ENCODE data around the gene PRSS22.

Gene PRSS22

DNA sequence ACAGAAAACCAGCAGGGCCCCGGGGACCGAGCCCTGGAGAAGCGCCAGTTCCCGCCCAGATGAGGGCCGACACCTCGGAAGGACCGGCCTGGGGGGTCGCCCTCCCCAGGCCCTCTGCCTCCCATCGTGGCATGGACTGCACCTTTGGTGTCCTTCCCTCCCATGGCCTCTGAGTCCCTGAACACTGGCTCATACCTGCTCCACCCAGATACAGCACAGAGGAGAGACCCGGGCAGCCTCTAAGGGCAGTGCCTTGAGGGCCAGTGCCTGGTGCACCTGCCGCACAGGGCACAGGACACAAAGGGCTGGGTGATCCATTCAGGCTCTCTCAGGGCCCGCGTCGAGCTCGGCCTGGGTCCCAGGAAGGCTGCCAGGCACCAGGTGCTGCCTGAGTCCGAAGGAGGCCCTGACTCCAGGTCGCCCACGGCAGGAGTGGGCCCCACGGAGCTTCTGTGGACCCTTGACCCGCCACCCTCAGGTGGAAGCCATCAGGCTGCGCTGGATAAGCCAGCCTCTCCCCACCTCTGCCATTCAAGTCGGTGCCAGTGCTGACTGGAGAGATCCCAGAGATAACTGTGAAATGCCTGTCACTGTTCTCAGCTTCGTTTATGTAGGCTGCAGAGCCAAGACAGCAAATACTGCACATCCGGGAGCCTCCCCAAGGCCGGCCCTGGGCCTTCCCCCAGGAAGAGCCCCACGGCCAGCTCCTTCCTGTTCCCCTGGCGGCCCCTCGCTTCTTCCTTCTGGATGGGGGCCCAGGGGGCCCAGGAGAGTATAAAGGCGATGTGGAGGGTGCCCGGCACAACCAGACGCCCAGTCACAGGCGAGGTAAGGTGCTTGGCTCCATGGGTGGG, 28.2 kb downstream of the PRSS22 start, which contains the start of gene ZG16B:
Gene ZG16B, plus strand, starts transcription at position 803 of the 854 bp plus-strand sequence. CDS start 139 bp downstream, outside the sequence.
- DNase-seq (ENCODE audit: low read depth in 2 of 2), result no peak

DNA sequence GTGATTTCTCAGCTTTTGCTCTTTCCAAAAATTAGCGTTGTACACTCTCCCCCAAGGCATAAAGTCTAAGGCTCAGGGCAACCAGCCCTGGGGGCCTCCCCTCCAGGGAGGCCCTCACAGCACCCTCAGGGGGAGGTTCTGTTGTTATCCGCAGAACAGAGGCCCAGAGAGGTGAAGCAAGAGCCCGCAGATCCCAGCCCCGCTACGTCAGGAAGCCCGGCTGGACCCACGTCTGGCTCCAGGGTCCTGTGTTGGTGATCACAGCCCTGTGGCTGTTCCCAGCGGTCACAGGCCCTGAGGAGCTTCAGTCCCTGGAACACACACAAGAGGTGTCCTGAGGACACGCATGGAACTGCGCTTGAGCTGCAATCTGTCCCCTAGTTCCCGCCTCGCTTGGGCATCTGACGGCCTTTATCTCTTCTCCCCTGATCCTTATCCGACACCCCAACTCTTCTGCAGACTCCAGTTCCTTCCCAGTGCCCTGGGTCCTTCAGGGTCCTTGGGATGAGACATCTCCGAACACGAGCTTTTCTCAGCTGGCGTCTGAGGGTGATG, 29.0 kb downstream of the PRSS22 start:
- no peak for DNase-seq (ENCODE audit: low read depth in 2 of 2)

DNA sequence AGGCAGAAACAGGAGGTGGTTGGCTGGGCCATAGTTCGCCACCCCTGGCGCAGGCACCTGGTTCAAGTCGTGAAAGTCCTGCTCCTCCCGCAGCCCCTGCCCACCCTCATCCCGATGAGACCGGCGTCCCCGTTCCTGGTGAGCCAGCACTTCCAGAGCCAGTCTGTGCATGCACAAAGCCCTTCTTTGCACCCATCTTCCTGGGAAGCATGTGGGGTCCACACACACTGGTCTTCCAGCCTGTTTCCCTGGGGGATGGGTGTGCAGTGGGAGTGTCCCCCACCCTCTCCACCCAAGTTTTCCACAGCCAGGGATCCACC, 29.5 kb downstream of the PRSS22 start:
- no peak for DNase-seq (ENCODE audit: low read depth in 2 of 2)

- DNase-seq (ENCODE audit: low read depth in 2 of 2), result no peak
Observed at GRCh38 chr16:2827831-2828520, 30.0 kb downstream of the PRSS22 start.

DNA sequence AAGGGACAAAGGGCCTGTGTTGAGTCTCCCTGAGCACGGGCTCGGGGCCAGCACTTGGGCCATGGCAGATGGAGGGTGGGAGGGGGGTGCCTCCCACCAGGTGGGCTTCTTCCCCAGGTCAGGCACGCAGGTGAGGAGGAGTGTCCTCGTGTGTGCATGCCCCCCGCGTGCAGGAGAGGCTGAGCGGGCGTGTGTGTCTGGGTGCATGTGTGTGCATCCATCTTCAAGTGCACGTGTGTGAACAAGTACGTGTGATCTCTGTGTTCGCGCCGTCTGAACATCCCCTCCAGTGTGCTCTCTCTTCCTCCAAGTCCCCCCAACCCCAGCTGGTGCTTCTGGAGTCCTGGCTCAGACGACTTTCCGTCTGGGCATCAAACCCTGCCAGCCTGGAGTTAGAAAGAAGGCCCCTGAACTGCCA, 30.6 kb downstream of the PRSS22 start:
- DNase-seq (ENCODE audit: low read depth in 2 of 2), result no peak

- DNase-seq (ENCODE audit: low read depth in 2 of 2), result no peak
Observed at GRCh38 chr16:2826591-2827373, 31.2 kb downstream of the PRSS22 start.

- no peak for DNase-seq (ENCODE audit: low read depth in 2 of 2)
Observed at GRCh38 chr16:2825906-2826305, 32.1 kb downstream of the PRSS22 start.

DNA sequence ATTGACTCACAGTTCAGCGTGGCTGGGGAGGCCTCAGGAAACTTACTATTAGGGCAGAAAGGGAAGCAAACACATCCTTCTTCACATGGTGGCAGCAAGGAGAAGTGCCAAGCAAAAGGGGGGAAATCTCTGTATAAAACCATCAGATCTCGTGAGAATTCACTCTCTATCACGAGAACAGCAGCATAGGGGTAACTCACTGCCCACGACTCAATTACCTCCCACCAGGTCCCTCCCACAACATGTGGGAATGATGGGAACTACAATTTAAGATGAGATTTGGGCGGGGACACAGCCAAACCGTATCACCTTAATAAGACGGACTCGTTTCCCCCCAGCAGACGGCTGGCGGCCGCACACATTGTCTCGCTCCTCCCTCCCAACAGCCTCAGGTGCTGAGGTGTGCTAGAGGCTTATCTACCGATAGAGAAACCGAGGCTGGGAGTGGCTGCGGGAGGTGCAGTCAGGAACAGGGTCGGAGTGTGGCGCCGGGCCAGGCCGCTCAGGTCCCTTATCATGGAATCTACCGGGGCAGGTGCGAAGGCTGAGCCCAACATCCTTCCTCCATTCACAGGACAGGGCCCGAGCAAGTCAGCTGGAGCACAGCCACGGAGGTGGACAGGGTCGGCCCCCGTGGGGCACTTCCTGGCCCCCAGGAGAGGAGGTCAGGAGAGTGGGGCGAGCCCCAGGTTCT, 32.8 kb downstream of the PRSS22 start:
- DNase-seq (ENCODE audit: low read depth in 2 of 2), result no peak

DNA sequence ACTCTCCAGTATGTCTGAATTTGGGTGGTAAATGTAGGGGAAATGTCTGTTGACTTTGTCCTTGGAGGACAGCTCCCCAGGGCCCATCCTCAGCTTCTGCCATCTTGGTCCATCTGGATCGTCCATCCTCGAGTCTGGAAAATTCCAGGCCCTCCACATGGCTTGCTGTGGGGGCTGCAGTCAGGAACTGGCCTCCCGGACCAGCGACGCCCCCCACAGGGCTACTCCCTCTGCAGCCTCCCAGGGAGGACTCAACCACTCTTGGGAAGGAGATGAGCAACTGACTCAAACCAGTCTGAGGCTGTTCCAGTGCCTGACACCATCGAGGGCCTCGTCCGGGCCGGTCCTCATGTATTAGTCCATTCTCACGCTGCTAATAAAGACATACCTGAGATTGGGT, 33.3 kb downstream of the PRSS22 start:
- DNase-seq (ENCODE audit: low read depth in 2 of 2), result no peak

DNA sequence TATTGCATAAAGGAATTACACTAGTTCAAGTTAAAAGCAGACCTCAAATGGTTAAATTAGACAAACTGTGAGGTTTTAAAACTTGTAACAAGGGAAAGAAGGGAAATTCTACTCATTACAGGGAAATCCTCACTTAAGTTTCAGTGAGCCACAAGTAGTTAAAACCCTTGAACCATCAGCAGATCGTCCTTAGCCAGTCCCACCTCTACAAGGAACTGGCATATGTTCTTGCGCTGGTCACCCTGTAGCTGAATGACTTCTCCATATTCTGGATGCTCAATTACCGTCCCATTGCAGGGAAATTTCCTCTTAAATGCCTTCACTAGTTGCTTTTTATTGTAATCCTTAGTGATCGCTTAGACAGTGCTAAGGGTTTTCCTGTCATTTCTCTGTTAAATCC, 35.5 kb downstream of the PRSS22 start:
- no peak for DNase-seq (ENCODE audit: low read depth in 2 of 2)

DNA sequence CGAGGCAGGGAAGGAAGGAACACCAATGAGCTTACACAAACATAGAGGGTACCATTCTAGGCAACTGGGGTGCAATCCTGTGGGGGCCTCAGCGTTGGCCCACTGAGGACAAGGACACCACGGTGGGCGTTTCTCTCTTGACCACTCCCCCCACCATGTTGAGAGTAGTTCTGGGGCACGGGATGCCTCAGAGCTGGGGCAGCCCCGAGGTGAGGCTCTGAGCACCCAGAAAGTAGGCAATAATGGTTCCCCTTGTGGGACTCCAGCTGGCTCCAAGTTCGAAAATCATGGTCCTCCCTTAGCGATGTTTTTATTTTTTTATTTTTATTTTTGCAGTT, 35.8 kb downstream of the PRSS22 start:
- no peak for DNase-seq (ENCODE audit: low read depth in 2 of 2)

- no peak for DNase-seq (ENCODE audit: low read depth in 2 of 2)
Observed at GRCh38 chr16:2821487-2822157, 36.3 kb downstream of the PRSS22 start.

- DNase-seq (ENCODE audit: low read depth in 2 of 2), result no peak
Observed at GRCh38 chr16:2820836-2821486, 37.0 kb downstream of the PRSS22 start.

DNA sequence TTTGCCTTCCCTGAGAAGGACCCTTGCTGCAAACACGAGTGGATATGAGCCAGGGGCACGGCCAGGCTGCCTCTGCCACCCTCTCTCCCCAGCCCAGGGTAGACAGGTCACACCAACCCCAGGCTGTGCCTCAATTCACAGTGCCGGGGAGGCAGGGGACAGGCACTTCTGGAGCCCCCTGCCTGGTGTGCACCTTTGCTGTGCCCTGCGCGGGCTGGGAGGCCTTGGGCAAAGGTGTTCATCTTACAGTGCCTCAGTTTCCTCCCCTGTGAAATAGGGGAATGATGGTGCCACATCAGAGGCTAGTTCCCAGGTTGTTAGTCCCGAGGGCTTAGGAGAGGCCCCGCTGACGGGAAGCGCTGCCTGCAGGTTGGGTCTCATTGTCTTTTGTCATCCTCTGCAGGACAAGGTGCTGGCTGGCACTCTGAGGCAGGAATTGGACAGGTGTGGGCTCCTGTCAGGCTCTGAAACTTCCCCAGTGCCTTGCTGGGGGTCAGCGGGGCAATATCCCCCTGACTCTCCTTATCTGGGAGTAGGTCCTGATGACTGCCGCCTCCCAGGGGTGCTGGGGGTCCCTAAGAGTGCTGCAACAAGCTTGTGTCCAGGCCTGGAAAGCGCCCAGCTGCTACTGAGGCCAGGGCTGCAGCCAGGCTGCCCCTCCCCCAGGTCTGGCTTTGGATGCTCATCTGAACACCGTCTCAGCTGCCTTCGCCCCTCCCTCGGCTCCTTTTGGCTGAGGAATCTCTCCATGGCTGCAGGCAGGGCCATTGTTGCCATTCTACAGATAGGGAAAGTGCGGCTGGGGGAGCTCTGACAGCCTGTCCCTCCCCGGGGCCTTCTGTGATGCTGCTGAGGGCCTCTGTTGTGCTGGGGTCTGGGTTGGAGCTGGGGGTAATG, 37.8 kb downstream of the PRSS22 start:
- DNase-seq (ENCODE audit: low read depth in 2 of 2), result no peak

- DNase-seq (ENCODE audit: low read depth in 2 of 2), result no peak
Observed at GRCh38 chr16:2819179-2819938, 38.6 kb downstream of the PRSS22 start.

GRCh38 chr16:2818272-2818876, 39.6 kb downstream of the PRSS22 start:
- DNase-seq (ENCODE audit: low read depth in 2 of 2), result no peak

DNA sequence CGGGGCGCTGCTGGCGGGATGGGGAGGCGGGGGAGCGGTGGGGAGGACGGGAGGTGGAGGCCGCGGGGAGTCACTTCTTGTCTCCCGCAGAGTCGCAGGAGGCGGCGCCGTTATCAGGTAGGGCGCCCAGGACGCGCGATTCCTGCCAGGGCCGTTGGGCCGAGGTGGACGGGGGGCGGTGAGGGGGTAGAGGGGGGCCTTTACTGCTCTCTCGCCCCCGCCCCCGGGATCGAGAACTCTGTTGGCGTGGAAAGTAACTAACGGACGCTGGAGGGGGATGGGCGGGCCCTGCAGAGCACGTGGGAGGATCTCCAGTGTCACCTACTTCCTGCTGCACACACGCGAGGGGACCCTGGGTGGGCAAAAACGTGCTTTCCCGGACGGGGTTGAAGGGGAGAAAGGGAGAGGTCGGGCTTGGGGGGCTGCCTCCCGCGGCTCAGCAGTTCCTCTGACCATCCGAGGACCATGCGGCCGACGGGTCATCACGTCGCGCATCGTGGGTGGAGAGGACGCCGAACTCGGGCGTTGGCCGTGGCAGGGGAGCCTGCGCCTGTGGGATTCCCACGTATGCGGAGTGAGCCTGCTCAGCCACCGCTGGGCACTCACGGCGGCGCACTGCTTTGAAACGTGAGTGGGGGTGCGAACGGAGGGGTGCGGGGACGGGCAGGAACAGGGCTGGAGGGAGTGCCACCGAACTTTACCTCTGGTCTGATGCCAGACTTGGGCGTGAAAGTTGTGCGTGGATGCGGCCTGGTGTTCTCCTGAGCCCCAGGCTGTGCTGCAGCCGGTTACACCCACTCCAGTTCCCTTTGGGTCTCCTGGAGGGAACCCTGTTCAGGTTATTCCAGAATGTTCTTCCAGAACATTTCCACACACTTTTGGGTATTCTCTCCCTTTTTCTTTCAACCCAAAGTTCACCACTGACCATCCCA, 40.4 kb downstream of the PRSS22 start:
- no peak for DNase-seq (ENCODE audit: low read depth in 2 of 2)
